Heart left ventricle (tissue), 13 donors: ENCODE results near the gene BYSL.

Experiments
- CTCF ChIP-seq, 12 donors: fragments of 200-600 bp; sonication (generic) in 4 of 12; IDR thresholded peaks; one replicate each; pipeline versions ENCODE4 v1.5.0 to v1.8.0; 2018 to 2022; ENCODE audit warnings: antibody characterized with exemption in 12 of 12, mild to moderate bottlenecking in 5 of 12
- POLR2A ChIP-seq, 2 donors: fragments of 450-650 bp; IDR thresholded peaks; one replicate each; pipeline ENCODE4 v1.6.1; 2017; ENCODE audit warnings: antibody characterized with exemption in 2 of 2, mild to moderate bottlenecking in 2 of 2, moderate library complexity in 2 of 2
- donor health status: ischemic (EF 13 %, LVEDD 7.1; RV severe dilation, severe dysfunction).
- donor health status: DM: no; HTN: yes; CAD: no.
- donor health status: DM: no; HTN: no; CAD: no.
- donor health status: ischemic (EF 25% LVEDD 6.9; RV normal size, moderate dysfunction).
- donor health status: ischemic (EF 25% LVEDD 5.7; RV mildly dilated, moderate dysfunction).
- donor health status: ischemic (EF 35%, LVEDD 5.7; RV mildly dilated, moderate dysfunction).
- donor health status: nonischemic (EF 11% LVEDD 7.7; RV severe dilation, severe dysfunction).
- donor health status: DM: yes; HTN: yes; CAD: no.
- donor health status: PGD.
- donor health status: ischemic (EF 29% LVEDD 5.4; RV normal size, mild dysfunction).
- donor health status: nonischemic (EF 23%, LVEDD 6.1; RV moderate dilation, normal function).

DNA sequence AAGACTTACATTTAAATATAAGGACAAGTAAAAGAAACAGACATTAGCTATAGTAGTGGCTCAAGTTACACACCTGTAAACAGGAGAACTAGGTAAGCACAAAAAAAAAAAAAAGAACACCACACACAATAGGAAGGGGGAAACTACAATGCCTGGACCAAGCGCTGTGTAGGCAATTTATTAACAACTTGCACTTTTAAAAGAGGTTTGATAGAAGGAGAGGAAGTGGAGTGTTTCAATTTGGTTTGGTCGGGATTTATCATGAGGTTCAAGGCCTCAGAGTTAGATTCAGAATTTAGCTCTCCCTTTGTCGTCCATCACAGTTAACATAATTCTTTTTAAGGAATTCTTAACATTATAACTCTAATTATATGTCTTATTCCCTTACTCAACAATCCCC, 25.0 kb upstream of the BYSL start:
- TF ChIP-seq CTCF (IDR thresholded peaks at IDR 0.05) = no peak
- TF ChIP-seq POLR2A (IDR thresholded peaks at IDR 0.05) = no peak
